AG04449 (cell line): ENCODE measurements around the gene UBL4A.

Source experiments
- CTCF ChIA-PET: fragments of 350-600 bp; formaldehyde crosslinking; extraction: SDS; loops from one replicate; lab custom pipeline; 2021; ENCODE audit warnings: antibody characterized with exemption; lab: Yijun Ruan, JAX
- POLR2A ChIA-PET: fragments of 400-600, 350-600 bp; formaldehyde crosslinking; extraction: SDS; loops from one replicate; lab custom pipeline; 2020; ENCODE audit warnings: antibody characterized with exemption, inconsistent platforms; lab: Yijun Ruan, JAX
- DNase-seq: peaks from one replicate; pipeline ENCODE4 v3.0.0-alpha.2; 2010; ENCODE audit warnings: low read depth, low spot score
- H3K4me3 ChIP-seq: 2 replicates; pipeline ENCODE4 v1.5.1; 2011; ENCODE audit warnings: low read depth, mild to moderate bottlenecking, control low read depth, low read length
- TF ChIP-seq, protein P1 (sequence below): IDR thresholded peaks from one replicate; pipeline ENCODE4 v1.5.1; 2011; ENCODE audit warnings: mild to moderate bottlenecking, moderate library complexity, low read length, control low read depth, inconsistent platforms; ENCODE audit not compliant: insufficient read depth; ENCODE audit errors: missing control alignments

Gene UBL4A

GRCh38 chrX:154469114-154469513 is 17.3 kb downstream of the UBL4A start:
- TF ChIP-seq, protein P1, sequence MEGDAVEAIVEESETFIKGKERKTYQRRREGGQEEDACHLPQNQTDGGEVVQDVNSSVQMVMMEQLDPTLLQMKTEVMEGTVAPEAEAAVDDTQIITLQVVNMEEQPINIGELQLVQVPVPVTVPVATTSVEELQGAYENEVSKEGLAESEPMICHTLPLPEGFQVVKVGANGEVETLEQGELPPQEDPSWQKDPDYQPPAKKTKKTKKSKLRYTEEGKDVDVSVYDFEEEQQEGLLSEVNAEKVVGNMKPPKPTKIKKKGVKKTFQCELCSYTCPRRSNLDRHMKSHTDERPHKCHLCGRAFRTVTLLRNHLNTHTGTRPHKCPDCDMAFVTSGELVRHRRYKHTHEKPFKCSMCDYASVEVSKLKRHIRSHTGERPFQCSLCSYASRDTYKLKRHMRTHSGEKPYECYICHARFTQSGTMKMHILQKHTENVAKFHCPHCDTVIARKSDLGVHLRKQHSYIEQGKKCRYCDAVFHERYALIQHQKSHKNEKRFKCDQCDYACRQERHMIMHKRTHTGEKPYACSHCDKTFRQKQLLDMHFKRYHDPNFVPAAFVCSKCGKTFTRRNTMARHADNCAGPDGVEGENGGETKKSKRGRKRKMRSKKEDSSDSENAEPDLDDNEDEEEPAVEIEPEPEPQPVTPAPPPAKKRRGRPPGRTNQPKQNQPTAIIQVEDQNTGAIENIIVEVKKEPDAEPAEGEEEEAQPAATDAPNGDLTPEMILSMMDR = no peak
- DNase-seq = no peak
- CTCF ChIA-PET = no interaction called here
- POLR2A ChIA-PET = interaction anchor here (0.7 kb wide), 1 partner anchor 11 kb away, joined by 3 read pairs; the partner anchor contains the start of gene PLXNA3
- H3K4me3 ChIP-seq = no peak overlapping the region

DNA sequence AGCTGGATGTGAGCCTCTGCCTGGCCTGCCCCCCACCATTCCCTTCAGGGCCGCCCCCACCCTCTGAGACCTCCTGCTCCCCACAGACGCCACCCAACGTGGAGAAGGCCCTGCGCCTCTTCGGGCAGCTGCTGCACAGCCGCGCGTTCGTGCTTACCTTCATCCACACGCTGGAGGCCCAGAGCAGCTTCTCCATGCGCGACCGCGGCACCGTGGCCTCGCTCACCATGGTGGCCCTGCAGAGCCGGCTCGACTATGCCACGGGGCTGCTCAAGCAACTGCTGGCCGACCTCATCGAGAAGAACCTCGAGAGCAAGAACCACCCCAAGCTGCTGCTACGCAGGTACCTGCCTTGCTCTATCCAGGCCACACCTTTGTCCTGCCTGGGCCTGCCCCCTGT is 18.2 kb downstream of the UBL4A start:
- no peak for DNase-seq
- TF ChIP-seq, protein P1 = no peak
- ChIA-PET CTCF (no interaction called here), POLR2A (interaction anchor here (1.4 kb wide), 1 partner anchor 9 kb away, joined by 8 read pairs; no protein-coding TSS in a partner anchor)
- H3K4me3 ChIP-seq = no peak overlapping the region

- H3K4me3 ChIP-seq = no peak overlapping the region
- TF ChIP-seq, protein P1 = no peak
- DNase-seq = no peak
- POLR2A ChIA-PET = interaction anchor here (1.4 kb wide), 1 partner anchor 8 kb away, joined by 8 read pairs; no protein-coding TSS in a partner anchor
- CTCF ChIA-PET = interaction anchor here (1.3 kb wide), 1 partner anchor 10 kb away, joined by 3 read pairs; no protein-coding TSS in a partner anchor
Observed at GRCh38 chrX:154467556-154467955, 18.9 kb downstream of the UBL4A start.

- DNase-seq = no peak
- TF ChIP-seq, protein P1 = no peak
- POLR2A ChIA-PET = no interaction called here
- H3K4me3 ChIP-seq = no peak overlapping the region
- CTCF ChIA-PET = interaction anchor here (1.3 kb wide), 1 partner anchor 11 kb away, joined by 3 read pairs; no protein-coding TSS in a partner anchor
Observed at GRCh38 chrX:154466907-154467306, 19.5 kb downstream of the UBL4A start.

DNA sequence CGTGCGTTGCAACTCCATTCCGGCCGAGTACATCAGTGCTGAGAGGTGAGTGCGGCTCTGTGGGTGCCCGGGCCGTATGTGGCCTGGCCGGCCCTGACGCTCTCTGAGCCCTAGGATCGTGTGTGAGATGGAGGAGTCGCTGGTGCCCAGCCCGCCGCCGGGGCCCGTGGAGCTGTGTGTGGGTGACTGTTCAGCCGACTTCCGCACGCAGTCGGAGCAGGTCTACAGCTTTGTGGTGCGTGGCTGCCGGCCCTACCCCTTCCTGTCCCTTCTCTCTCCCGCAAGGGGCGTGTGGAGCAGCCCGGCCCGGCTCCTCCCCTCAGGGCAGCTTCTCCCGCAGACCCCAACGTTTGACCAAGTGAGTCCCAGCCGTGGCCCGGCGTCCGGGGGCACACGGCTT is 20.4 kb downstream of the UBL4A start:
- TF ChIP-seq, protein P1 = no peak
- ChIA-PET CTCF (interaction anchor here (1.3 kb wide), 1 partner anchor 11 kb away, joined by 3 read pairs; no protein-coding TSS in a partner anchor), POLR2A (interaction anchor here (0.9 kb wide), 1 partner anchor 13 kb away, joined by 4 read pairs; the partner anchor contains the start of gene LAGE3)
- H3K4me3 ChIP-seq = no peak overlapping the region
- no peak for DNase-seq

GRCh38 chrX:154465601-154466000 is 20.8 kb downstream of the UBL4A start:
- no peak overlapping the region for H3K4me3 ChIP-seq
- TF ChIP-seq, protein P1 = no peak
- DNase-seq = no peak
- CTCF ChIA-PET = no interaction called here
- POLR2A ChIA-PET = no interaction called here
